H9 (cell line): Measurements from ENCODE around the gene CNPPD1. TPM values are rescaled to one million over a fixed set of nuclear protein-coding genes. Genes with fewer than 3 reads are reported as not detected.

Experiments used
- DNase-seq: peaks from one replicate; pipeline ENCODE4 v3.0.0-alpha.2; 2017
- H2AFZ ChIP-seq: one replicate; pipeline ENCODE4 v1.6.1; 2013; ENCODE audit warnings: mild to moderate bottlenecking, low read length, control low read depth, moderate library complexity
- H2AK5ac ChIP-seq: 2 replicates; pipeline ENCODE4 v1.6.1; 2013; ENCODE audit warnings: low read length, control low read depth, mixed read lengths; ENCODE audit not compliant: insufficient read length
- H2BK120ac ChIP-seq: one replicate; pipeline ENCODE4 v1.6.1; 2013; ENCODE audit warnings: low read depth, mild to moderate bottlenecking, low read length, control low read depth, inconsistent platforms; ENCODE audit not compliant: poor library complexity, severe bottlenecking
- H2BK12ac ChIP-seq: 2 replicates; pipeline ENCODE4 v1.6.1; 2013; ENCODE audit warnings: low read length, control low read depth, mixed read lengths, low read depth; ENCODE audit not compliant: insufficient read length
- H2BK15ac ChIP-seq: 2 replicates; pipeline ENCODE4 v1.6.1; 2013; ENCODE audit warnings: low read depth, low read length, control low read depth
- H2BK20ac ChIP-seq: one replicate; pipeline ENCODE4 v1.6.1; 2013; ENCODE audit warnings: low read depth, mild to moderate bottlenecking, low read length, control low read depth, inconsistent platforms; ENCODE audit not compliant: poor library complexity, severe bottlenecking
- H2BK5ac ChIP-seq: 2 replicates; pipeline ENCODE4 v1.6.1; 2013; ENCODE audit warnings: low read length, control low read depth, mixed read lengths; ENCODE audit not compliant: insufficient read length
- H3K14ac ChIP-seq: 2 replicates; pipeline ENCODE4 v1.6.1; 2013; ENCODE audit warnings: low read length, control low read depth; ENCODE audit not compliant: insufficient read depth
- H3K18ac ChIP-seq: 2 replicates; pipeline ENCODE4 v1.6.1; 2013; ENCODE audit warnings: low read depth, mild to moderate bottlenecking, mixed read lengths, low read length, control low read depth; ENCODE audit not compliant: insufficient read length
- H3K23ac ChIP-seq: 2 replicates; pipeline ENCODE4 v1.6.1; 2013; ENCODE audit warnings: low read length, control low read depth, mixed read lengths, low read depth; ENCODE audit not compliant: insufficient read length
- H3K23me2 ChIP-seq: 2 replicates; pipeline ENCODE4 v1.6.1; 2013; ENCODE audit warnings: low read depth, mild to moderate bottlenecking, mixed read lengths, low read length, control low read depth; ENCODE audit not compliant: insufficient read length, poor library complexity, severe bottlenecking
- H3K27ac ChIP-seq: 2 replicates; pipeline ENCODE4 v1.5.1; 2013; ENCODE audit warnings: low read length, control low read depth, mixed read lengths, low read depth; ENCODE audit not compliant: insufficient read length
- H3K27me3 ChIP-seq: 2 replicates; pipeline ENCODE4 v1.6.1; 2013; ENCODE audit warnings: low read length, control low read depth, inconsistent platforms; ENCODE audit not compliant: insufficient read depth
- H3K4ac ChIP-seq: 2 replicates; pipeline ENCODE4 v1.6.1; 2013; ENCODE audit warnings: low read depth, mild to moderate bottlenecking, control low read depth, inconsistent platforms, low read length, moderate library complexity
- H3K4me1 ChIP-seq: 2 replicates; pipeline ENCODE4 v1.6.1; 2013; ENCODE audit warnings: low read length, control low read depth, inconsistent platforms; ENCODE audit not compliant: insufficient read depth
- H3K4me2 ChIP-seq: 2 replicates; pipeline ENCODE4 v1.6.1; 2013; ENCODE audit warnings: low read length, control low read depth, mixed read lengths; ENCODE audit not compliant: insufficient read length, insufficient read depth
- H3K56ac ChIP-seq: 2 replicates; pipeline ENCODE4 v1.6.1; 2013; ENCODE audit warnings: low read depth, mild to moderate bottlenecking, mixed read lengths, low read length, control low read depth; ENCODE audit not compliant: insufficient read length
- H3K79me1 ChIP-seq: 2 replicates; pipeline ENCODE4 v1.6.1; 2013; ENCODE audit warnings: low read depth, mild to moderate bottlenecking, moderate library complexity, low read length, control low read depth, inconsistent platforms; ENCODE audit not compliant: insufficient read depth, poor library complexity, severe bottlenecking
- H3K79me2 ChIP-seq: 2 replicates; pipeline ENCODE4 v1.6.1; 2013; ENCODE audit warnings: low read length, control low read depth, inconsistent platforms; ENCODE audit not compliant: insufficient read depth
- H3K9ac ChIP-seq: 2 replicates; pipeline ENCODE4 v1.6.1; 2013; ENCODE audit warnings: low read length, control low read depth, mixed read lengths; ENCODE audit not compliant: insufficient read length; ENCODE audit errors: extremely low read depth
- H3K9me3 ChIP-seq: one replicate; pipeline ENCODE4 v1.6.1; 2013; ENCODE audit warnings: low read depth, low read length, inconsistent platforms; ENCODE audit not compliant: control insufficient read depth
- H3T11ph ChIP-seq: one replicate; pipeline ENCODE4 v1.6.1; 2013; ENCODE audit warnings: mild to moderate bottlenecking, low read length, control low read depth, inconsistent platforms
- H4K20me1 ChIP-seq: one replicate; pipeline ENCODE4 v1.6.1; 2013; ENCODE audit not compliant: control insufficient read depth, insufficient read length, insufficient read depth
- H4K5ac ChIP-seq: 2 replicates; pipeline ENCODE4 v1.6.1; 2013; ENCODE audit warnings: low read depth, mild to moderate bottlenecking, mixed read lengths, low read length, control low read depth; ENCODE audit not compliant: insufficient read length
- H4K8ac ChIP-seq: replicated peaks from 2 replicates; pipeline ENCODE4 v1.6.1; 2013; ENCODE audit warnings: low read length, control low read depth, mixed read lengths, low read depth; ENCODE audit not compliant: insufficient read length
- H4K91ac ChIP-seq: 2 replicates; pipeline ENCODE4 v1.6.1; 2013; ENCODE audit warnings: low read depth, mild to moderate bottlenecking, moderate library complexity, mixed read lengths, low read length, control low read depth; ENCODE audit not compliant: insufficient read length
- H3K27ac Mint-ChIP-seq, 3 experiments: 2 replicates in 2 of 3; 3 replicates in 1 of 3; pipeline ENCODE4 v1.8.0; 2020 to 2021; ENCODE audit warnings: mixed read lengths in 3 of 3, mild to moderate bottlenecking in 1 of 3, moderate library complexity in 1 of 3
- H3K27me3 Mint-ChIP-seq: 2 replicates; pipeline ENCODE4 v1.8.0; 2021; ENCODE audit warnings: low read depth, mild to moderate bottlenecking, moderate library complexity, mixed read lengths
- H3K36me3 Mint-ChIP-seq, 3 experiments: 2 replicates in 2 of 3; 3 replicates in 1 of 3; pipeline ENCODE4 v1.8.0; 2020 to 2021; ENCODE audit warnings: low read depth in 3 of 3, mixed read lengths in 3 of 3; ENCODE audit not compliant: insufficient read depth in 1 of 3
- H3K4me1 Mint-ChIP-seq, 2 experiments: 2 replicates each; pipeline ENCODE4 v1.8.0; 2020; ENCODE audit warnings: mixed read lengths in 2 of 2
- H3K4me3 Mint-ChIP-seq, 2 experiments: 2 replicates in 1 of 2; 3 replicates in 1 of 2; pipeline ENCODE4 v1.8.0; 2020 to 2021; ENCODE audit warnings: mild to moderate bottlenecking in 2 of 2, mixed read lengths in 2 of 2, moderate library complexity in 1 of 2
- H3K9me3 Mint-ChIP-seq, 2 experiments: 2 replicates in 1 of 2; 3 replicates in 1 of 2; pipeline ENCODE4 v1.8.0; 2020; ENCODE audit warnings: mild to moderate bottlenecking in 2 of 2, mixed read lengths in 2 of 2, moderate library complexity in 1 of 2
- CTCF ChIP-seq: fragments of 200-600 bp; sonication (generic); conservative IDR thresholded peaks from 3 replicates; pipeline ENCODE4 v1.8.0; 2021; ENCODE audit warnings: antibody characterized with exemption, mild to moderate bottlenecking
- WGBS: extraction: QIAGEN DNeasy Blood & Tissue Kit; methylation state at CpG from one replicate; pipeline ENCODE4 v1.1.7; 2013; ENCODE audit warnings: missing lambda C conversion rate, low lambda C conversion rate, mixed read lengths; ENCODE audit not compliant: insufficient read length; ENCODE audit errors: extremely low coverage; 5-methylcytosine and 5-hydroxymethylcytosine counted together
- total RNA-seq: library from RNA; stranded (reverse); gene quantifications from 2 replicates; pipeline ENCODE4 v1.2.1, GENCODE V29; 2021

Gene CNPPD1
- total RNA-seq, 1 experiment from 2014 or later: 33.0 TPM

GRCh38 chr2:219181531-219181930 is 4.8 kb upstream of the CNPPD1 start:
- H3K27ac Mint-ChIP-seq: no peak overlapping the region
- Histone ChIP-seq H3K79me2 (no peaks in the 10 kb centered on the region), H4K91ac (no peak overlapping the region), H3K4ac (no peak overlapping the region), H3K27ac (no peak overlapping the region), H3K9ac (no peak overlapping the region), H2BK5ac (no peak overlapping the region), H2AK5ac (no peak overlapping the region), H2BK120ac (no peak overlapping the region), H2BK12ac (no peak overlapping the region), H3K14ac (no peak overlapping the region), H3K23me2 (peaks cover 13% of the 10 kb centered on the region), H3K27me3 (no peaks in the 10 kb centered on the region), H2AFZ (no peak overlapping the region), H4K8ac (no peak overlapping the region), H3K79me1 (peaks cover 3% of the 10 kb centered on the region), H3K56ac (no peak overlapping the region), H3K18ac (no peak overlapping the region), H2BK20ac (no peak overlapping the region), H3K4me2 (no peak overlapping the region), H3K23ac (no peak overlapping the region), H4K5ac (no peak overlapping the region), H4K20me1 (no peaks in the 10 kb centered on the region), H2BK15ac (no peak overlapping the region), H3K9me3 (no peaks in the 10 kb centered on the region), H3K4me1 (0 out of 2 replicates have a peak, but pooled peaks cover 3% of the 10 kb centered on the region), H3T11ph (no peak overlapping the region)
- H3K27me3 Mint-ChIP-seq: no peaks in the 10 kb centered on the region; the same call in 1 of the 2 replicates
- no CpG with 5 or more reads among the region's 6 CpGs for whole genome bisulfite sequencing
- no peaks in the 10 kb centered on the region; a peak in 2 of 5 replicates for H3K9me3 Mint-ChIP-seq
- no peak for TF ChIP-seq CTCF
- DNase-seq: no peak
- no peak overlapping the region for H3K4me3 Mint-ChIP-seq
- H3K4me1 Mint-ChIP-seq: peaks cover 13 to 14% of the 10 kb centered on the region in 2 experiments
- H3K36me3 Mint-ChIP-seq: peaks cover 16 to 45% (median 34%) of the 10 kb centered on the region in 3 experiments
